HG02970 (cell line): ENCODE results near the gene FUZ.

Source experiments
- ATAC-seq: cut with Tn5 transposase; IDR thresholded peaks from one replicate; pipeline ENCODE4 v1.9.1; 2021; ENCODE audit warnings: mild to moderate bottlenecking, moderate library complexity, moderate number of reproducible peaks; ENCODE audit not compliant: unreplicated experiment, low FRiP score

FUZ gene

DNA sequence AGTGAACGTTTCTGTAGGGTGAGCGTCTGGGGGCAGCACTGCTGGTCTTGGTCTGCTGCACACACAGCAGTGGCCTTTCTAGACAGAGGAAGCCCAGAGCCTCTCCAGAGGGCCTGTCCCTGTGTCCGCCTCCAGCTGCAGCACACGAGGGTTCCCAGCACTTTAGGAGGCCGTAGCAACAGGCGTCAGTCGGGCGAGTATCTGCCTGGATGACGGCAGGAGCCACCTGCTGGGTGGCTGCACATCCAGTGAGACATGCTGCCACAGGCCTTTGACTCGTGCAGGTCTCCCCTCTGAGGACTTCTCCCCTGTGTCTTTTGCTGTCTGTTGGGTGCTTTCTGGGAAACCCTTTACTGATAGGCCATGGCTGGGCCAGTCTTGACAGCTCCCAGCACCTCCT lies 24.2 kb downstream of the FUZ start:
- ATAC-seq: no peak

DNA sequence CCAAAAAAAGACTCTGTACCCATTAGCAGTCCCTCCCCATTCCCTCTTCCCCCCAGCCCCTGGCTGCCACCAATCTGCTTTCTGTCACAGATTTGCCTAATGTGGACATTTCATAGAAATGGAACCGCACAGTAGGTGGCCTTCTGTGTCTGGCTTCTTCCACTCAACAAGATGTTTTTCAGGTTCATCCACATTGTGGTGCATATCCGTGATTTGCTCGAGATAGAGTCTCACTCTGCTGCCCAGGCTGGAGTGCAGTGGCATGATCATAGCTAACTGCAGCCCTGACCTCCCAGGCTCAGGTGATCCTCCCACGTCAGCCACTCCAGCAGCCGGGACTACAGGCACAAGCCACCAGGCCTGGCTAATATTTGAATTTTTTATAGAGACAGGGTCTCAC lies 25.3 kb downstream of the FUZ start:
- ATAC-seq: no peak

DNA sequence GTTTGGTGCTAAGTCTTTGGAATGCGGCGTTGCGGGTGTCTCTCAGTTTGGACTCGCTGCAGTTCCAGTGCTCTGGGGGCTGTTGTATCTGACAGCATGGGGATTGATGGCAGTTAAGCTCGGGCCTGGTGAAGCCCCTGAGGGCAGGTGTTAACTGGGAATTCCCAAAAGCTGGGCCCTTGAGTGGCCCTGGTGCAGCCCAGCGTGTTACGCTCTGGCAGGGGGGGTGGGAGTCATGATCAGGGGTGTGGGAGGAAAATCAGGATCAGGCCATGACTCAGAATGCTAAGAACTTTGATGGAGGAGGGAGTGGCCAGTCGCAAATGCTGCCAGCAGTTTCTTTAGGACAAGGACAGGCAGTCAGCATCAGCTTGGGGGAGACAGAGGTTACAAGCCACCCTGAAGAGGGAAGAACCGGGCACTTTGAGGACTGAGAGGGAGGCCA lies 26.7 kb downstream of the FUZ start:
- no peak for ATAC-seq

DNA sequence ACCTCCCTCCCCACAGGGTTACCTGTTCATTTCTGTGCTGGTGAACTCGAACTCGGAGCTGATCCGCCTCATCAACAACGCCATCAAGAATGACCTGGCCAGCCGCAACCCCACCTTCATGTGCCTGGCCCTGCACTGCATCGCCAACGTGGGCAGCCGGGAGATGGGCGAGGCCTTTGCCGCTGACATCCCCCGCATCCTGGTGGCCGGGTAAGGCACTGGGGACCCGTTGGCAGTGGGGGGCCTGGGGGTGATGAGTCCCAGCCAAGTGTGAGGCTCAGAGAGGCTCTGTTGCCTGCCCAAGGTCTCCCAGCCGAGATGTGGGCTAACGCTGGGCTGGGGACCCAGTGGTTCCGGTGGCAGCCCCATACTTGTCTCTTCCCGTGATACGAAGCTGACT lies 30.6 kb downstream of the FUZ start:
- no peak for ATAC-seq

DNA sequence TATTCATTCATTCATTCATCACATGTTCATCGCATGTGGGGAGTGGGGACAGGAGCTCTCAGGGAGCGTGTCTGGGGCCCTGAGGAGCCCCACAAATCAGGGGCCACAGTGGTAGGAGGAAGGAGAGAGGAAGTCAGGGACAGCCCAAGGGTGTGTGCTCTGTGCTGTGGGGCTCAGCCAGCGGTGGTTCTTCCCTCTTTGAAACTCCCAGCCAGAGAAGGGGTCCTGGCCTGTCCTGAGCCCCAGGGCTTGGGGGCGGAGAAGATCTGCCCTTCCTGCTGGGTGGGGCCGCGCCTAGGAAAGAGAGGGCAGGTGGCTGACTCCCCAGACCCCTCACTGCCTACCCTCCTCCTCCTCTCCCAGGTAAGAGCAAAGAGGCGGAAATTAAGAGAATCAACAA lies 31.7 kb downstream of the FUZ start:
- ATAC-seq: no peak

DNA sequence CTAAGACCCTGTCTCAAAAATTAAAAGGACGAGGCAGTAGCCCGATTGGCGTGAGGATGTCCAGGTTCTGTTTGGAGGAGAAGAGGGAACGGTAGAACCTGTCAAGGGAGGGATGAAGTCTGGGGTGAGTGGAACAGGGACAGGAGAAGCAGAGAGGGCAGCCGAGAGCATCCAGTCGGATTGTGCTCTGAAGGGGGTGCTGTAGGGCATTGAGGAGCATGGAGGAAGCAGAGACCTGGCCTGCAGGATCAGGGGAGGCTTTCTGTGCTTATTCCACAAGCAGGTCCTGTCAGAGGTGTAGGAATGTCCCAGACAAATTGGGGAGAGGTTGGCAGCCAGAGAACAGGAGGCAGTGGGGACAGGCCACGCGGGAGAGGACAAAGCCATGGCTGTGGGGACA lies 32.2 kb downstream of the FUZ start:
- no peak for ATAC-seq

DNA sequence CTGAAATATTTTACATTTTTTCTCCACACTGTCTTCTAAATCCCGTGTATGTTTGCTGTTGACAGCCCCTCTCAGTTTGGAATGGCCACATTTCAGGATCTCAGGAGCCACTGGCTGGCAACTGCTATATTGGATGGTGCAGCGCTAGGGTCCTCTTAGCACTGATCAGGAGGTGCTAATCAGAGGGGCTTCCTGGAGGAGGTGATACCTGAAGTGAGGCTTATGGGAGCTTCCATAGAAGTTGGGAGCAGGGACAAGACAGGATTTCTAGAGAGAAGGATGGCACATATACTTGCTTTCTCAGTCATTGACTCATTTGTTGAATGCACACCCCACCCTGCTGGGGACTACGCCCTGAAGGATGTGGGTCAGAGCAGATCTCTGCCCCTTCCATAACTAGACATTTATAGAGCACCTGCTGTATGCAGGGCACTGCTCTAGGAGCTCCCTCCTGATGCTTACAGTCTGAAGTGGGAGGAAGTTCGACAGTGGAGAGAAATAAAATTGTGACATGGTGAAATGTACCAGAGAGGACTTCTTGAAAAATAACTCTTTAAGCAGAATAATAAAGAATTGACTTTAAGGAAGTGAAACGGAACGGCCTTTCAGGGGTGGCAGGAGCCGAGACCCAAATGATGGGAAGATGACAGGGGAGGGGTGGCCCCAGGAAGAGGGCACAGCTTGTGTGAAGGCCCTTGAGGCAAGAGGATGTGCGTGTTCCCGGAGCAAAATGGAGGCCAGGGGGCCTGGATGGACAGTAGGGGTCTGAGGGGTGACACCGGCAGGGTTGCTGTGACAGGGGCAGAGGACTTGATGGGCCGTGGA lies 33.1 kb downstream of the FUZ start:
- ATAC-seq: no peak

DNA sequence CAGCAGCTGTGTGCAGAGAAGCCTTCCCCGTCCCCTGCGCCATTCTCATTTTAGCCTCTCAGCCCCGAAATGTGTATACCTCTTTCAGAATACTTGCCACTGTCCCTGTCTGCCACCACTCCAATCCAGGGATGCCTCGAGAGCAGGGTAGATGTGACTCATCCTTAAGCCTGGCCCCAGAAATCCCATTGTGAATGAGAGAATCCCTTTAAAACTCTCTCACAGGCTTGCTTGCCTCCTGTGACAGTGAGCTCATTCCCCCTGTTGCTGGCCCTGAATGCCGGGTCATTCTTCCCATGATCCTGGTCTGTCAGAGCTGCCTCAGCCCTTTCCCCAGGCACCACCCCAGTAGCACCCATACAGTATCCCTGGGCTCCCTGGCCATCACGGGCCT lies 36.7 kb downstream of the FUZ start:
- no peak for ATAC-seq

DNA sequence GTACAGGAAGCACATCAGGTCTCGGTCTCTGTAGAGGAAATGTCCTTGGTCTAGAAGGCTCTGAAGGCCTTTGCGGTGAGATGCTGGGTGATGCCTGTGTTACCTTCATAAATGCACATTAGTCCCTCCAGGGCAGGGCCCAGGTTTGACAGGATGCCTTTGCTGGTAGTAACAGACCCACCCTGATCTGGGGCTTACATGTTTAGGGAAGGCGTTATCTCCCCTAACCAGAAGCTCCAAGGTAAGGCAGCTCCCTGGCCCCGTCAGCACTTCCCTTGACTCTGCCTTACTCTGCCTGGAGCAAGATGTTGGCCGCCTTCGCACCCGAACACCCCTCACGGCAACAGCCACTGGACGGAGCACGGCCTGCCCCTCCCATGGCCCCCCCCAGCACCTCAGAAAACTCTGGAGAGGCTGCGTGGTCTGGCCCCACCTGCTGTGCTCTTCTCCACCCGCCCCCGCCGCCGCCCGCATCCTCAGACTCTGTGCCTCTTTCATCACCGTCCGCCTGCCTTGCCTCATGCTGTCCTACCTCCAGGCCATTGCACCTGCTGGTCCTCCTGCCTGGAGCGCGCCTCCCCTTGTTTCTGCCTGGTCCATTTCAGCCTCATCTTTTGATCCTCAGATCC lies 37.2 kb downstream of the FUZ start:
- ATAC-seq: no peak

DNA sequence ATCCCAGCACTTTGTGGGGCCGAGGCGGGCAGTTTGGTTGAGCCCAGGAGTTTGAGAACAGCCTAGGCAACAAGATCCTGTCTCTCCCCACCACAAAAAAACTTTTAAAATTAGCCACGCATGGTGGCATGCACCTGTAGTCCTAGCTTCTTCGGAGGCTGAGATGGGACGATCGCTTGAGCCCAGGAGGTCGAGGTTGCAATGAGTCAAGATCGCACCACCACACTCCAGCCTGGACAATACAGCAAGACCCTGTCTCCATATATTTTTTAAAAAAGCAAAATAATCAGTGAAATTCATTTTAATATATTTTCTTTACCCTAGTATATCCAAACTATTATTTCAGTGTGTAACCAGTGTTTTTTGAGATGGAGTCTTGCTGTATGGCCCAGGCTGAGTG lies 38.1 kb downstream of the FUZ start:
- ATAC-seq: no peak

DNA sequence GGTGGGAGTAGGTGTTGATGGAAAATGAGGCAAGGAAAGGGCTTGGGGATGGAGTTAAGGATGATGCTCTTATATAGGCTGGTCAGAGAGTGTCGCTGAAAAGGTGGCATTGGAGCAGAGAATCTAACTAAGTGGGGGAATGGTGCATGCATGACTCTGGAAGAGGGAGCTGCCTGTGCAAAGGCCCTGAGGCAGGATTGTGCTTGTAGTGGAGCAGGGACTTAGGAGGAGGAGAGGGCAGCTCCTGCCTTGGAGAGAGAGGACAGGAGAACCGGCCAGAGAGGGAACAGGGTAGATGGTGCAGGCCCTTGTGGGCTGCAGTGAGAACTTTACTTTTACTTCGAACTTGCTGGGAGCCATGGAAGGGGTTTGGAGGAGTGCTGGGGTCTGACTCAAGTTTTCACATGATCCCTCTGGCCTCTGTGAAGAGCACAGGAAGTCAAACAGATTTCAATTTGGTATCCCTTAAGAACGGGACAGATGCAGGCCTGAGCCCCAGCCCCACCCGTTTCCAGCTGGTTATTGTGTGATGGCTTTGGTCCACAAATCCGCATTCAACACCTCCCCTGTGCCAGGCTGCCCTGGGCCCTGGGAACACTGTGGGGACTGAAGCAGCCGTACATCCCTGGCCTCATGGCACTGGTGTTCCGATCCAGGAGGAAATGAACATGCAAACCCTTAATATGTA lies 39.3 kb downstream of the FUZ start:
- no peak for ATAC-seq

DNA sequence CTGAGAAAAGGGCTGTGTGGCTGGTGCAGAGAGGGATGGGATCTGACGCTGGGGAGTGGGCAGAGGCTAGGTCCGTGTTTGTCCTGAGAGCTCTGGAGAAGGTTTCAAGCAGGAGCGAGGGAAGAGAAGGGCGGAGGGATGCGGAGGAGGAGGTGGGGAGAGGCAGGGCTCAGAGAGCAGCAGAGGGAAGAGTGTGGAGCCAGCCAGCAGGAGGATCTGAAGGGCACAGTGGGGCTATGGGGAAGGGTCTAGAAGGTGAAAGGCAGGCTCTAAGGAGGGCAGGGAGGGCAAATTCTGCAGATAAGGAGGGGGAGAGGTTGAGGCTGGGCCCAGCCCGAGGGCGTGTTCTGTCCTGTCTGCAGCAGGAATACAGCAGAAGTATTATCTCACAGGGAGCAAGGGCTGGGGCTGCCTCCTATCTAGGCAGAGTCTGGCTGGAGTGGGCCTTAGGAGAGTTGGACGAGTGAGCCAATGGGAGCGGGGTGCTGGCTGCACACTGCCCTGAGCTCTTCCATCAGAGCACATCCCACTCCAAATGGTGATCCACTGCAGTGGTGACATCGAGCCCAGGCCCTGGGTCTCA lies 40.2 kb downstream of the FUZ start:
- no peak for ATAC-seq

DNA sequence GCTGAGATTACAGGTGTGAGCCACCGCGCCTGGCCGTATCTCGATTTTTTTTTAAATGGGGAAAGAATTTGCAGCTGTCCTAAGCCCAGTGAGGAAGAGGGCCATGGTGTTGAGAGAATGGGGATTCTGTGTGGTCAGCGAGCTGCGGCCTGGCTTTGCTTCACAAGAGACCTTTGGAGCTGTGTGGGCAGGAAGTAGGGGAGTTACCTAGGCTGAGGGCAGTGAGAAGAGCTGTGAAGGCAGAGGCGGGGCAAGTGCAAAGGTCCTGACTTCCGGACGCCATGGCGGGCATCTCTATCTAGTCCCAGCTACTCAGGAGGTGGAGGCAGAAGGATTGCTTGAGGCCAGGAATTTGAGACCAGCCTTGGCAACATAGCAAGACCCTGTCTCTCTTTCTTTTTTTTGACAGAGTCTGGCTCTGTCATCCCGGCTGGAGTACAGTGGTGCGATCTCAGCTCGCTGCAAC lies 41.4 kb downstream of the FUZ start:
- ATAC-seq: no peak

DNA sequence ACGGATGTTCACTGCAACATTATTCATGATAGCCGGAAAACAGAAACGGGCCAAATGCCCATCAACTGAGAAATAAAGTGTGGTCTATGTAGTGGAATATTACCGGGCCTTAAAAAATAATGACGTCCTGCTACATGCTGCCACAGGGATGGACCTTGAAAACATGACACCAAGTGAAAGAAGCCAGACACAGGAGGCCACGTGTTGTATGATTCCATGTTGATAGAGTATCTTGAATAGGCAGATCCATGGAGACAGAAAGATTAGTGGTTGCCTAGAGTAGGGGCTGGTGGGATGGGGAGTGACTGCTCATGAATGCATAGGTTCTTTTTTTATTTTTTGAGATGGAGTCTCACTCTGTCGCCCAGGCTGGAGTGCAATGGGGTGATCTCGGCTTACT lies 42.6 kb downstream of the FUZ start:
- no peak for ATAC-seq

DNA sequence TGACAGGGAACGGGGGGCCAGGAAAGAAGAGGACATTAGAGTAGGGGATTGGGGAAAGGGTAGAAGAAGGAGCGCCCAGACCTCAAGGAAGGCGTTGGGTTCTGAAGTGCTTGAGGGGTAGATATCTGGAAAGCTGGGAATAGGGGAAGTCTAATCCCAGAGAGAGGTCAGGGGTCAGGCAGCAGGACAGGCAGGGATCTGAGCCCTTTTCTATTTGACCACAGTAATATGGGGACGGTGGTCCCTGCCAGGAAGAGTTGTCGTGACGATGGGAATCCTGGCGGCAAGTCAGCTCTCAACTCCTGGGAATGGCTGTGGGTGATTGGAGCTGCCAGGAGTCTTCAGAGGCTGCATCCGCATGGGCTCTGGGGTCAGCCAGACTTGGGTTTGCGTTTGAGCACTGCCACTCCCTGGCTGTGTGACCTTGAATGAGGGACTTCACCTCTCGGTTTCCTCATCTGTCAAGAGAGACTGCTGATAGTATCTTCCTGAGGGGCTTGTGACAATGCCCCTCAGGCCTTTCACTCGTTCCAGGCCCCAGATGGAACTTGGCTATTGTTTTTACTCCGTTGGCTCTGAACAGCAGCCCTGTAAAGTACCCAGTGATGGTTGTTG lies 45.0 kb downstream of the FUZ start:
- ATAC-seq: no peak

DNA sequence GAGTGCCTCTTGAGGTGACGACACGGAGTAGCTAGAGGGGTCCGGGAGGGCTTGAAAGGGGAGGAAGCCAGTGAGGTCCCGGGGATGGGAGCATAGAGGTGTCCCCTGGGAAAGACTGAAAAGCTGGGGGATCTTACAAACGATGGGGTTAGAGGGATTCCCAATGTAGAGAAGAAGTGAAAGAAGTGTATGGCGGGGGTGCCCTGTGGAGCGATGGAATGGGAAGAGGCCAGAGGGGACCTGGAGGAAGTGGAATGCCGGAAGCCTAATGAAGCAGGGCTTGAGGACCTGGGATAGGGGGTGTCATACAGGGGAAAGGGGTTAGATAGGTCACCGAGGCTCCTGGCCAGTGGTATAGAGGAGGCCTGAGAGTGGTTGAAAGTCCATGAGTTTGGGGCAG lies 45.7 kb downstream of the FUZ start:
- no peak for ATAC-seq

DNA sequence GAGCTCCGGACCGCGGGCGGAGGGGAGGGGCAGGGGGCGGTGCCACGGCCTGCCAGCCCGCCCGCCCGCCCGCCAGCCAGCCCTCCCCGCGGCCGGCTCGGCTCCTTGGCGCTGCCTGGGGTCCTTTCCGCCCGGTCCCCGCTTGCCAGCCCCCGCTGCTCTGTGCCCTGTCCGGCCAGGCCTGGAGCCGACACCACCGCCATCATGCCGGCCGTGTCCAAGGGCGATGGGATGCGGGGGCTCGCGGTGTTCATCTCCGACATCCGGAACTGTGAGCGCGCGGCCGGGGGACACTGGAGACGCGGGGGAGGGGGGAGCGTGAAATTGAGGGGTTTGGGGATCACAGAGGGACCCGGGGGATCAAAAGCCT lies 46.2 kb downstream of the FUZ start, which contains the start of gene AP2A1:
TSS of gene AP2A1 (plus strand) at position 72 of the 370 bp plus-strand sequence. CDS start at position 205, 133 bp downstream.
- no peak for ATAC-seq

DNA sequence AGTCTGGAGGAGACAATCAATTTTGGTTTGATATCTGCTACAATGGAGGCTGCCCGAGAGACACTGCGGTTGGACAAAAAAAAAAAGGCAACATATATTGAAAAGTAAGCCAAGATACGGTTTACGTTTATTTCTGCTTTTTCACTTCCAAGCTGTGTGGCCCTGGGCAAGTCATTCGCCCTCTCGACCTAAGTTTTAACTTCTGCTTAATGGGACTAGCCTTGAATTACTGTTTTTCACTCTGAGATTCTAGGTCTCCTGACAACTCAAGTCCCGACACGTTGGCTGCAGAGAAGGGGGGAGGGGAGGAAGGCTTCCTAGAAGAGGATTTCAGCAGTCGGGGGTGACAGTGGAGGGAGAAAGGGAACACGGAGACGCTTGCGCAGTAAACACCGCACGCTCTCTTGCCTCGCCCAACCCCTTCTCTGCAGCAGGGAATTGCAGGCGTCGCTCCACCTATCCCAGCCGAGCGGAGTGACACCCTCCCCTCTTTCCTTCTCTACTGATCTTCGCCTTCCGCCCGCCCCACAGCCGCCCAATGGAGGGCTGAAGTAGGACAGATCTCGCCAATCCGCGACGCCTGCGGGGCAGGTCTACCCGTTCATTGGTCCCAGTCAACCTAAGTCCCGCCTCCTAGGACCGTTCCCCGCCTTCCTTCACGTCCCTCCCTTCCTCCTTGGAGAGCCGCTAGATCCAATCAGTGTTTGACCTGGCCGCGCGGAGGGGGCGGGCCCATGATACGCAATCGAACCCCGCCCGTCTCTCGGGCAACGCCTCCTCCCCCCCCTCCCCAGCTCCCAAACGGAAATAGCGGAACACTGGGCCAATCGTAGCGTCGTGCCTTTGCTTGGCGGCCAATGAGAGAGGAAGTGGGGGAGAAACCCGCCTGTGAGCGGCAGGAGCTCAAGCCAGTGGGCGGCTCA lies 46.8 kb downstream of the FUZ start:
- ATAC-seq: peak; percentile 91

DNA sequence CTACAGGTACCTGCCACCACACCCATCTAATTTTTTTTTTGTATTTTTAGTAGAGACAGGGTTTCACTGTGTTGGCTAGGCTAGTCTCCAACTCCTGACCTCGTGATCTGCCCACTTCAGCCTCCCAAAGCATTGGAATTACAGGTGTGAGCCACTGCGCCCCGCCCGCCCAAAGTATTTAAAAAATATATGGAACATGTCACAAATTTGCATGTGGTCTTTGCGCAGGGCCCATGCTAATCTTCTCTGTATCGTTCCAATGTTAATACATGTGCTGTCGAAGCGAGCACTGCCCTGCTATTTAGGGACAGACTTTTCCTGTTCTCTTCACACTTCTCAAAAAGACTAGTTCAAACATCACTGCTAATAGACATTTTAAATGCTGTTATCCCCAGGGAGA lies 48.8 kb downstream of the FUZ start:
- no peak for ATAC-seq

DNA sequence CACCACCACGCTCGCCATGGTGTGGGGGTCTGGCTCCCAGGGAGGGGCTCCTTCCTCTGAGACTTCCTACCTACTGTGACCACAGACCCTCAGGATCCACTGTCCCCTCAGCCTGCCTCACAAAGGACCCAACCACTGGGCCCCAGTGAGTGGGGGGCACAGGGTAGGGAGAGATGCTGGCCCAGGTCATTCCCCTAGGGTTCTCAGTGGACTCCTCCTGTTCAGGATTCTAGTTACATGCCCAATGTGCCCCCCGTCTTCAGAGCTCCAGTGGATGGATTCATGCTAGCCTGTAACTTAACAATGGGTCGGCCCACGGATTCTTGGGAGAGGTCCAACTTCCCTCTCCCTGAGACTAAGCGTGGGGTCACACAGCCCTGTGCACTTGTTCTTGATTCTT lies 49.9 kb downstream of the FUZ start, which contains the start of gene TSKS:
TSS of gene TSKS (minus strand) at position 77 of the 400 bp plus-strand sequence. CDS start at position 18, 59 bp downstream.
- ATAC-seq: no peak
